ENCODE results near the gene AKAP13. TPM values are rescaled to one million over a fixed set of nuclear protein-coding genes. Genes with fewer than 3 reads are reported as not detected.

The AKAP13 gene
- polyA plus RNA-seq, 2 of the 4 experiments (the other 2 are of a cell fraction), result 20.4 to 28.8 TPM

GRCh38 chr15:85744579-85744978 lies 364.2 kb downstream of the AKAP13 start:
- ATAC-seq, result no peak; a peak in 1 of 6 replicates
- H3K4me2 ChIP-seq, result no peak overlapping the region
- H3K4me3 ChIP-seq, result no peak overlapping the region
- ChIA-PET POLR2A (no interaction called here), CTCF (no interaction called here)
- H3K9me3 ChIP-seq, result no peaks in the 10 kb centered on the region
- FAIRE-seq, result no peak
- DNase-seq (ENCODE audit: low read depth in 1 of 2, low spot score in 1 of 2), result no peak
- no peak for TF ChIP-seq RNF2 (IDR thresholded peaks at IDR 0.05; ENCODE audit: borderline replicate concordance, low read depth)
- no peak for TF ChIP-seq POLR2A (IDR thresholded peaks at IDR 0.05; ENCODE audit: low read length)
- TF ChIP-seq ZFP36 (IDR thresholded peaks at IDR 0.05; ENCODE audit: borderline replicate concordance, partially characterized antibody), result no peak
- no peak for TF ChIP-seq EHMT2 (IDR thresholded peaks at IDR 0.05; ENCODE audit: low read depth)
- no peak for TF ChIP-seq KDM1A (IDR thresholded peaks at IDR 0.05; ENCODE audit: low read depth)
- TF ChIP-seq SREBF2 (IDR thresholded peaks at IDR 0.05), result no peak
- no peak for TF ChIP-seq FOSL2 (IDR thresholded peaks at IDR 0.05)
- no peak for TF ChIP-seq FOSL2 (CRISPR knock-in tag; IDR thresholded peaks at IDR 0.05)
- no peaks in the 10 kb centered on the region for H3K4me1 ChIP-seq
- H3K27ac ChIP-seq, result no peak overlapping the region
- WGBS (ENCODE audit: missing lambda C conversion rate), result 93% methylated on average over 10 of the region's 10 CpGs

- ChIA-PET POLR2A (no interaction called here), CTCF (no interaction called here)
- DNase-seq (ENCODE audit: low read depth in 1 of 2, low spot score in 1 of 2), result no peak
- H3K27ac ChIP-seq, result no peak overlapping the region
- no peak for TF ChIP-seq CHD2 (IDR thresholded peaks at IDR 0.05; ENCODE audit: low read length, partially characterized antibody)
- no peak for TF ChIP-seq RCOR1 (IDR thresholded peaks at IDR 0.05; ENCODE audit: low read depth, low read length)
- no peak for TF ChIP-seq CEBPB (IDR thresholded peaks at IDR 0.05)
- TF ChIP-seq ATOH8 (CRISPR knock-in tag; IDR thresholded peaks at IDR 0.05; ENCODE audit: low read depth), result no peak
- no peak for TF ChIP-seq FOSL2 (IDR thresholded peaks at IDR 0.05)
- no peak for TF ChIP-seq FOSL2 (CRISPR knock-in tag; IDR thresholded peaks at IDR 0.05)
- TF ChIP-seq HEYL (CRISPR knock-in tag; IDR thresholded peaks at IDR 0.05), result no peak
- TF ChIP-seq ZFP36 (IDR thresholded peaks at IDR 0.05; ENCODE audit: borderline replicate concordance, partially characterized antibody), result no peak
- no peak for TF ChIP-seq HDAC2 (IDR thresholded peaks at IDR 0.05)
- no peak for TF ChIP-seq ZSCAN20 (CRISPR knock-in tag; IDR thresholded peaks at IDR 0.05)
- TF ChIP-seq RNF2 (IDR thresholded peaks at IDR 0.05; ENCODE audit: borderline replicate concordance, low read depth), result no peak
- no peak for TF ChIP-seq RARB (CRISPR knock-in tag; IDR thresholded peaks at IDR 0.05)
- no peak for TF ChIP-seq HMGXB4 (CRISPR knock-in tag; IDR thresholded peaks at IDR 0.05; ENCODE audit: borderline replicate concordance)
- no peaks in the 10 kb centered on the region for H3K4me1 ChIP-seq
- no peak for ATAC-seq
- no peak overlapping the region for H3K4me3 ChIP-seq
- H3K4me2 ChIP-seq, result no peak overlapping the region
- H3K9me3 ChIP-seq, result no peaks in the 10 kb centered on the region
- WGBS (ENCODE audit: missing lambda C conversion rate), result 93% methylated on average over 12 of the region's 12 CpGs
- no peak for FAIRE-seq
Observed at GRCh38 chr15:85745023-85745422, 364.6 kb downstream of the AKAP13 start.

- Histone ChIP-seq H3K4me2 (no peak overlapping the region), H3K4me1 (no peaks in the 10 kb centered on the region), H3K27ac (no peak overlapping the region), H3K4me3 (no peak overlapping the region), H3K9me3 (no peaks in the 10 kb centered on the region)
- 90% methylated on average over 13 of the region's 14 CpGs for WGBS (ENCODE audit: missing lambda C conversion rate)
- DNase-seq (ENCODE audit: low read depth in 1 of 2, low spot score in 1 of 2), result no peak
- POLR2A ChIA-PET, result no interaction called here
- CTCF ChIA-PET, result no interaction called here
- no peak for FAIRE-seq
- ATAC-seq, result peak in 1 of 2 experiments; percentile 12; a peak in 1 of 6 replicates
- TF ChIP-seq CEBPB (IDR thresholded peaks at IDR 0.05), result no peak
- no peak for TF ChIP-seq MAX (IDR thresholded peaks at IDR 0.05)
- no peak for TF ChIP-seq CTCF (IDR thresholded peaks at IDR 0.05)
- TF ChIP-seq CHD4 (IDR thresholded peaks at IDR 0.05; ENCODE audit: borderline replicate concordance), result no peak
- TF ChIP-seq EP300 (IDR thresholded peaks at IDR 0.05), result no peak
- TF ChIP-seq CBX8 (IDR thresholded peaks at IDR 0.05), result no peak
- no peak for TF ChIP-seq JUNB (IDR thresholded peaks at IDR 0.05)
- TF ChIP-seq SREBF2 (IDR thresholded peaks at IDR 0.05), result no peak
- no peak for TF ChIP-seq RCOR1 (IDR thresholded peaks at IDR 0.05; ENCODE audit: low read depth, low read length)
Observed at GRCh38 chr15:85745525-85746150, 365.2 kb downstream of the AKAP13 start.
